SK-MEL-5 (cell line): ENCODE measurements around the gene ANKRD10. TPM values are rescaled to one million over a fixed set of nuclear protein-coding genes. Genes with fewer than 3 reads are reported as not detected.
"Not testable (repeated sequence)": the region's sequence is repeated elsewhere in the genome, so short reads cannot be mapped to it uniquely, and the experiment has no call there.

Source experiments
- DNase-seq: peaks from one replicate; pipeline ENCODE4 v3.0.0-alpha.2; 2016; ENCODE audit warnings: low read depth, low spot score
- in situ Hi-C: cut with HindIII; loops from 2 replicates; pipeline ENCODE4 v1.10.0; 2016; ENCODE audit warnings: low sequenced_read_pairs, high pct_unique_total_duplicates, low pct_unique_long_range_greater_than_20kb
- total RNA-seq: library from RNA; depleted of rRNA; stranded (reverse); fragments of >200 nt; shearing (Covaris generic); gene quantifications from 2 replicates; pipeline ENCODE4 v1.2.3, GENCODE V29; 2014

ANKRD10 gene
- total RNA-seq, 1 experiment from 2014 or later, result 71.0 TPM

DNA sequence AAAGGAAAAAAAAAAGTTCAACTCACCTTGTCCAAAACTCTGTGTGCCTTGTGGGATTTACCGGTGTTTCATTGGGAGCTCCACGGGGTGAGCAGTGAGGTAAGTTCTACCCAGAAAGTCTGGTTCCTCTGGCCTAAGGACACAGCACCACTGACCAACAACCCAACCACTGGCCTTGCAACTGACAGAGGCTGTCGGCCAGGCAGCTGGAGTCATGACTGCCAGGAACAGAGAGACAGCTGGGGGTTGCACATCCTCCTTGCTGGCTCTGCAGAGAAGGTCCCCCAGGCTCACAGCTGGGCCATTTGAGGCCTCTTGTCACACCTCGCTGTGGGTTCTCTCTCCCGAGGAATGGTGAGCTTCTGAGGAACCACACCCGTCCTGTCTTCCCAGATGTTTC, 59.5 kb downstream of the ANKRD10 start:
- no peak for DNase-seq
- in situ Hi-C loops, result no loop called here

DNA sequence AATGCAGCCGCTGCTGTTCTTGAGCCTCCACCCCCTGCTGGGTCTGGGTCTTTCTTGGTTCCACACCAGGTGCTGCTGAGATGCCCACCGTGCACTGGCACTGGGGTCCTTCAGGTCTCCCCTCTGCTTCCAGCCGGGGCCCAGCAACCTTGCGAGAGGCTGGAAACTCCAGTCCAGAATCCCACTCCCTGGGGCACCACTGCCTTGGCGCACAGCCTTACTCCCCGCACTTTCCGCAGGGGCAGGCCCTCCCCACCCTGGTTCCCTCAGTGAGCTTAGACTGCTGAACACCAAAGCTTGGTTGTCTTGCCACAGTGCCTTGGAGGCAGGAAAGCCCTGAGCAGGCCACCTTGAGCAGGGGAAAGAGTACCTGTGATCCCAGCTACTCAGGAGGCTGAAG, 60.0 kb downstream of the ANKRD10 start:
- DNase-seq, result no peak
- in situ Hi-C loops, result no loop called here

DNA sequence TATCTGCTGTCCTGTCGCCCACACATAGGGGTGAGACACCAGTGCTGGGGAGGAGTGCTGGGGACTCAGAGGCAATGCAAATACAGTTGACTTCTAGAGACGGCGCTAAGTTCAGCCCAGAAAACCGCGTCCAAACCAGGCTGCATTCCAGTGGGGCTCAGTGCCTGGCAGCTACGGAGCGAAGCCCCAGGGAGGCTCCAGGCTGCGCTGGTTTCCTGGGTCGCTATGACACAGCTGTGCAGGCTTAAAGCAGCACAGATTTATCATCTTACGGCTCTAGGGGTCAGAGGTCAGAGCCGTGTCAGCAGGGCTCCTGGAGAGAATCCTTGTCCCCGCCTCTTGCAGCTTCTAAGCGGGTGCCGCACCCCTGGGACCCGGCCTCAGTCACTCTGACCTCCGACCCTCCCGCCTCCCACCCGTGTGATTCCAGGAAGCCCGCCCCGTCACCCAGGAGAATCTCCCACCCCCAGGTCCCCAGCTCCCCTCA, 61.6 kb downstream of the ANKRD10 start:
- DNase-seq, result no peak
- in situ Hi-C loops, result no loop called here

DNA sequence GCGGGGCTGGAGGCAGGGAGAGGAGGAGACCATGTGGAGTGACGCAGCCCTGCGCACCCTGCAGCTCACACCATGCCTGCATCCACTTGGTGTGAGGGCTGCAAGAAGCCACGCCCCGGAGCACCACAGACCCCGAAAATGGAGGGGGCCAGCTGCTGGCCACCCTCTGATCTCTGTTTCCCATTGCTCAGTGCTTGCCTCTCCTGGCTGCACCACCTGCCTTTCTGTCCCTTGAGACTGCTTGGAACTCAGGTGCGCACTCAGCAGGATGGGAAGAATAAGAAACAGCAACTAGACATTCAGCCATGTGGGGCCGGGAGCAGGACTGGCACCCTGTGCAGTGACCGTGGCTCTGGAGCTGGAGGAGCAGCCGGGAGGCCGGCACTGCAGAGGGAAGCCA, 64.0 kb downstream of the ANKRD10 start:
- DNase-seq, result no peak
- in situ Hi-C loops, result no loop called here

DNA sequence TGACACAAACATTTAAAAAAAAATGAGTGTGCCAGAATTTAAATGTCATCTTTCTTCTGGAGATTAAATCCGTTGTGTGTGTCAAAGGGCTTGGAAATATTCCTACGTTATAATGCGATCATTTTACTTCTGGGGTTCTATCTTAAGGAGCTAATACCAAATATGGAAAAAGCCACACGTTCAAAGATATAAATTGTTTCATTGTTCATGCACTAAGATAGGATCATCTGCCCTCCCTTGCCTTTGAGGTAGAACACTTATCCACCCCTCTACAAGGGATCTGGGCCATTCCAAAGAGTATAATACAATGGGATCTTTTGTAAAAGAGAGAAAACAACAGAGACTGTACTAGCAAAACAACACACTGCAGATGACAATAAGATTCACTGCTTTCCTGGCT, 64.9 kb downstream of the ANKRD10 start:
- in situ Hi-C loops, result no loop called here
- no peak for DNase-seq

DNA sequence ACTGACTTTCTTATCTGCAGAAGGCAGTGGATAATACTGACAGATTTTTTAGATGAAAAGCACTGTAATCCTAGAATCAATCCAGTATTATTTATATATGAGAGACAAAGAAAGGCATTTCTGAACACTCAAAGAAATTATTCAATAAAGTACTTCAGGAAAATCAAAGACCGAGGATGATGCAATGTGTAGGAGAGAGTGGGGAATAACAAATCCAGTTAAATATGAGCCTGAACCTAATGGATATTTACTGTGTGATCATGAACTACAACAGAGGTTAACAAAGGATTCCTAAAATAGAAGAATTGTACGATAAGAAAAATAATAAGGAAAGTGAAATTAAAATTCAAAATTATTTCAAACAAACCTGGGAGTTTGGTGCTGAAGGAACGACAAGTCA, 69.3 kb downstream of the ANKRD10 start:
- no peak for DNase-seq

DNA sequence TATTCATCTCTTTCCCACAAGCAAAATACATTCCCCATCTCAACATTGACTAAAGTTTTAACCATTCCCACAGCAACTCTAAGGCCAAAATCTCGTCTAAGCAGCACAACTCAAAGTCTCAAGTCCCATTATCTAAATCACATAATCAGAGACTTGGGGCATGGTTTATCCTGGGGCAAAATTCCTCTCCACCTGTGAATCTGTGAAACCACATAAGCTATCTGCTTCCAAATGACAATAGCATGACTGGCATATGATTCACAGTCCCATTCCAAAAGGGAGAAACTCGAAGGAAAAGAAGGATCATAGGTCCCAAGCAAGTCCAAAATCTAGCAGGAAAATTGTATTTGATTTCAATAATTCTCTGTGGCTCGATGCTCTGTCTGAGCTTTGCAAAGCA, 73.0 kb downstream of the ANKRD10 start:
- no peak for DNase-seq
- in situ Hi-C loops, result no loop called here

More for the DNA sequence above, 69.3 kb downstream of the ANKRD10 start:
- in situ Hi-C loops, result no loop called here

- no peak for DNase-seq
Observed at GRCh38 chr13:110841406-110841805, 73.5 kb downstream of the ANKRD10 start.

DNA sequence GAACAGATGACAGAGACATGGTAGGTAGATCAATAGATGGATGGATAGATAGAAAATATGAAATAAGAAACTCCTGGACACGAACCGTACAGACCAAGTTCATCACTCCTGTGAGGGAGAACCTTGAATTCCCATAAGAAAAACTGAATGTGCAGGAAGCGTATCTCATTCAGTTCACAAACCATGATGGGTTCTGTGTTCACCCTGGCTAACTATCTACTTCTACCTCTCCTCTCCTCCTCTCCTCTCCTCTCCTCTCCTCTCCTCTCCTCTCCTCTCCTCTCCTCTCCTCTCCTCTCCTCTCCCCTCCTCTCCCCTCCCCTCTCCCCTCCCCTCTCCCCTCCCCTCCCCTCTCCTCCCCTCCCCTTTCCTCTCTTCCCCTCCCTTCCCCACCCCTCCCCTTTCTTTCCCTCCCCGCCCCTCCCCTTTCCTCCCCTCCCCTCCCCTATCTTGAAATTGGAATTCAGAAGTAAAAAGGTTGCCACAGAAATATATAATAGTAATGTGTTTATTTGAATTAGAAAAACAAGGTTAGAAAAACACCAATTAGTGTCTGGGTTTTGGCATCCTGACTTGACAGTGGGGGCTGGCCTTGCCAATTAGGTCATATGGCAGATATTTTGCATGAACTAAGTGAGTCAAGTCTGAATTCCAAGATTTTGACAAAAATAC, 75.9 kb downstream of the ANKRD10 start:
- in situ Hi-C loops, result no loop called here
- no peak for DNase-seq

More at GRCh38 chr13:110841406-110841805, 73.5 kb downstream of the ANKRD10 start:
- in situ Hi-C loops, result no loop called here

DNA sequence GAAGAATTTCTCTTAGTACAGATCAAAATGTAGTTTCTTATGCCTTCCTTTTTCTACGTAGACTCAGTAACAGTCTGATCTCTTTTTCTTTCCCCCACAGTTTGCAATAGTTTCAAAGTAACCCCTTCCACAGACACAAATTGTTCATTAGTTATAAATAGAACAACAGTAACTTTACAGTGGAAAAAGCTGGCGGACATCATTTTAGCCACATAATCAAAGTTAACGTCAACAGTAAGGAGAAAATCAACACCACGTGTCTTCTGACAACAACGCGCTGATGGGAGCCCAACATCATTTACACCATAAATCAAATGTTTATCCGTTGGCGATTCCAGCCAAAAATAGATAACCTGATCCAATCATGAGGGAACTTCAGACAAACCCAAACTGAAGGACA, 76.8 kb downstream of the ANKRD10 start:
- in situ Hi-C loops, result no loop called here
- DNase-seq, result no peak

GRCh38 chr13:110837397-110838061, 77.3 kb downstream of the ANKRD10 start:
- DNase-seq, in situ Hi-C loops: not testable (repeated sequence)

- no peak for DNase-seq
- in situ Hi-C loops, result no loop called here
Observed at GRCh38 chr13:110836605-110836903, 78.3 kb downstream of the ANKRD10 start.

GRCh38 chr13:110835721-110836604, 78.9 kb downstream of the ANKRD10 start:
- DNase-seq, result no peak
- in situ Hi-C loops, result no loop called here

DNA sequence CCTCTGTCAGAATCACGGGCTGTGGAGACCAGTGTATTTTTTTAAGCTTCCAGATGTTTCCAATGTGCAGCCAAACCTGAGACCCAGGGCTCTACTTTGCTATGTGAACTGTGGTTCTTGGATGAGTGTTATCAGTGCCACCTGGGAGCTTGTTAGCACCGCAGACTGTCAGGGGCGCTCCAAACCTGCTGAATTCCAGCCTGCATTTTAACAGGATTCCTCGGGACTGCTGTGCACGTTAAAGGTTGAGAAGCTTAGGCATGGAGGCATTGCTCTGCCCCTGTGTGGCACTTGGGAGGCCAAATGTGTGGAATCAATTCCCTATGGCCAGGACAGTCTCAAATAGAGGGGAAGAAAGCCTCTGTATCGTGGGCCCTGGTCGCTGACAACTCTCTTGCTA, 80.3 kb downstream of the ANKRD10 start:
- DNase-seq, result no peak
- in situ Hi-C loops, result no loop called here

GRCh38 chr13:110832531-110832930, 82.3 kb downstream of the ANKRD10 start:
- in situ Hi-C loops, result no loop called here
- DNase-seq, result no peak

DNA sequence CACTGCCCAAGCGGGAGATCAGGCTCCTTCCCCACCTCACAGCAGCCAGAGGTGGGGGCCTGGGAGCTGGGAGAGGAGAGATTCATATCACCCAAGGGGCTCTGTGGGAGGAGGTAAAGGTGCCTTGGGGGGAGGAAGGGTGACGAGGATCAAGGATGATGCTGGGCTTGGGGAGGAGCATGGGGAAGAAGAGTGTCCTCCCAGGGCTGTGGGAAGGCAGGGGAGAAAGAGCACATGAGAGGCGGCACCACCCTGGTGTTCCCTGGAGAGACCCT, 82.7 kb downstream of the ANKRD10 start:
- in situ Hi-C loops, result no loop called here
- DNase-seq, result no peak

DNA sequence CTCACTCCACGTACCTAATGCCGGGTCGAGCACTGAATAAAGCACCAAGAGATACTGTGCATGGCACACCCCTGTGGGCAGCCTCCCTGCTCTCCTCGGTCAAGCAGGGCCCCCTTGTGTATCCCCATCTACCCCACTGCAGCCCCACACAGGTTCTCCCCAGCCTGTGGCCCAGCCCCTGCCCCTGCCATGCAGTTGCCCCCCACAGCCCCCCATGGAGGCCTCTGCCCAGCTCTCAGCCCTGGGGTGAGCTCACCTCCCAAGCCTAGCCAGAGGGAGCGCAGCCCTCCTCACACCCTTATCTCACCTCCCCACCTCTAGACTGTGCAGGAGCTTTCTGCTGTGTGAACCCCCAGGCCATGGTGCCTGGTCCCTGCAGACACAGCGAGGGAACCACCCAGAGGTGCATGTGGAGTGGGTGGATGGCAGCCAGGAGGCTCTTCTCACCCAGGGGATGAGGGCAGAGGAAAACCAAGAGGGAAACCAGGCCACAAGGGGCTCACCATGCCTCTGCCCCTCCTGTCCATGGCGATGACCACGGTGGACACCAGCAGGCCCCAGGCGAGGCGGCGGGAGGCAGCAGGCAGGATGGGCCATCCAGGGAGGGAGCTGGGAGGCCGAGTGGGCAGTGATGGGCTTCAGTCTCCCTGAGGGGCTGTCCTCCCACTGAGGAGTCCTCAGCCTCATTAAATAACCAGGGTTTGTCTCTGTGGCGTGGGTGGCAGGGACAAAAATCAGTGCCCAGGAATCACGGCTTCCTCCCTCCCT, 83.2 kb downstream of the ANKRD10 start:
- in situ Hi-C loops, result no loop called here
- no peak for DNase-seq

GRCh38 chr13:110830800-110831371, 84.0 kb downstream of the ANKRD10 start:
- no peak for DNase-seq
- in situ Hi-C loops, result no loop called here
